Large intestine (tissue), 3 donors: ENCODE measurements around the gene PAQR4. TPM values are rescaled to one million over a fixed set of nuclear protein-coding genes. Genes with fewer than 3 reads are reported as not detected.

ENCODE experiments used
- DNase-seq, 2 donors: peaks; one replicate each; pipeline versions ENCODE4 v3.0.0 to v3.0.0-alpha.2; 2013
- H3K27ac ChIP-seq: one replicate; pipeline ENCODE4 v1.5.1; 2013; ENCODE audit warnings: low read length
- H3K27me3 ChIP-seq: 2 replicates; pipeline ENCODE4 v1.6.1; 2013; ENCODE audit warnings: low read length; ENCODE audit not compliant: control insufficient read depth, insufficient read depth
- H3K36me3 ChIP-seq: 2 replicates; pipeline ENCODE4 v1.6.1; 2013; ENCODE audit warnings: low read length; ENCODE audit not compliant: control insufficient read depth, insufficient read depth
- H3K4me1 ChIP-seq: one replicate; pipeline ENCODE4 v1.6.1; 2013; ENCODE audit warnings: low read length; ENCODE audit not compliant: control insufficient read depth, insufficient read depth
- H3K4me3 ChIP-seq: one replicate; pipeline ENCODE4 v1.5.1; 2013; ENCODE audit warnings: low read length
- H3K9me3 ChIP-seq: one replicate; pipeline ENCODE4 v1.6.1; 2013; ENCODE audit warnings: mild to moderate bottlenecking, low read depth, low read length, moderate library complexity; ENCODE audit not compliant: control insufficient read depth
- WGBS: methylation state at CpG from one replicate; pipeline ENCODE4 v1.1.5; 2013; ENCODE audit warnings: low lambda C conversion rate; ENCODE audit not compliant: insufficient coverage; 5-methylcytosine and 5-hydroxymethylcytosine counted together
- polyA plus RNA-seq: library from polyadenylated mRNA; unstranded; fragments of 120-200 nt; gene quantifications from one replicate; pipeline ENCODE4 v1.2.1, GENCODE V29; 2013

Gene PAQR4
- polyA plus RNA-seq, 1 donor: 16.4 TPM

GRCh38 chr16:3013998-3014690 lies 45.0 kb downstream of the PAQR4 start:
- H3K27me3 ChIP-seq: peaks cover 40% of the 10 kb centered on the region
- DNase-seq: peak in 1 of 2 donors; percentile 29
- no CpG with 5 or more reads among the region's 12 CpGs for WGBS

GRCh38 chr16:3014971-3015370 lies 45.8 kb downstream of the PAQR4 start:
- Histone ChIP-seq H3K4me1 (peaks cover 67% of the 10 kb centered on the region), H3K9me3 (no peaks in the 10 kb centered on the region), H3K27me3 (peaks cover 38% of the 10 kb centered on the region), H3K36me3 (no peaks in the 10 kb centered on the region), H3K4me3 (no peak overlapping the region), H3K27ac (no peak overlapping the region)
- DNase-seq: no peak
- WGBS: no CpG with 5 or more reads among the region's 6 CpGs

More at GRCh38 chr16:3013998-3014690, 45.0 kb downstream of the PAQR4 start:
- Histone ChIP-seq H3K4me3 (no peak overlapping the region), H3K36me3 (no peaks in the 10 kb centered on the region), H3K9me3 (no peaks in the 10 kb centered on the region), H3K4me1 (peaks cover 67% of the 10 kb centered on the region), H3K27ac (no peak overlapping the region)

- Histone ChIP-seq H3K27me3 (peaks cover 38% of the 10 kb centered on the region), H3K27ac (no peak overlapping the region), H3K4me3 (no peak overlapping the region), H3K36me3 (no peaks in the 10 kb centered on the region), H3K9me3 (no peaks in the 10 kb centered on the region), H3K4me1 (peaks cover 57% of the 10 kb centered on the region)
- DNase-seq: no peak
- WGBS: no CpG with 5 or more reads among the region's 13 CpGs
Observed at GRCh38 chr16:3015865-3016521, 46.8 kb downstream of the PAQR4 start.

- Histone ChIP-seq H3K4me1 (peaks cover 59% of the 10 kb centered on the region), H3K9me3 (no peaks in the 10 kb centered on the region), H3K4me3 (peak overlapping the region; percentile 59), H3K27me3 (peaks cover 30% of the 10 kb centered on the region), H3K36me3 (no peaks in the 10 kb centered on the region), H3K27ac (peak overlapping the region; percentile 83)
- no CpG with 5 or more reads among the region's 20 CpGs for WGBS
- peak in 1 of 2 donors; percentile 51 for DNase-seq
Observed at GRCh38 chr16:3017344-3017743, 48.2 kb downstream of the PAQR4 start.

- peaks cover 24% of the 10 kb centered on the region for H3K27me3 ChIP-seq
- peak; percentile 63 to 74 for DNase-seq
Observed at GRCh38 chr16:3017794-3018506, 48.8 kb downstream of the PAQR4 start, which contains the start of gene CLDN6. Gene CLDN6 (minus strand): TSS chr16:3018183. CDS start chr16:3016021, 2,162 bp downstream.

GRCh38 chr16:3019594-3020246 lies 50.6 kb downstream of the PAQR4 start:
- Histone ChIP-seq H3K27me3 (peaks cover 15% of the 10 kb centered on the region), H3K4me3 (peak overlapping the region; percentile 64), H3K4me1 (peaks cover 49% of the 10 kb centered on the region), H3K9me3 (no peaks in the 10 kb centered on the region), H3K36me3 (peaks cover 2% of the 10 kb centered on the region), H3K27ac (no peak overlapping the region)
- no peak for DNase-seq
- 60% methylated on average over 1 of the region's 40 CpGs for WGBS

More at GRCh38 chr16:3017794-3018506, 48.8 kb downstream of the PAQR4 start, which contains the start of gene CLDN6:
- H3K4me1 ChIP-seq: peaks cover 60% of the 10 kb centered on the region
- no CpG with 5 or more reads among the region's 52 CpGs for whole genome bisulfite sequencing
- peak within 1 kb of the TSS; percentile 59 for H3K4me3 ChIP-seq
- H3K9me3 ChIP-seq: no peaks in the 10 kb centered on the region
- peak within 1 kb of the TSS; percentile 83 for H3K27ac ChIP-seq
- H3K36me3 ChIP-seq: peaks cover 2% of the 10 kb centered on the region

GRCh38 chr16:3020247-3020603 lies 51.1 kb downstream of the PAQR4 start, which contains the start of gene TNFRSF12A:
Gene TNFRSF12A (plus strand): TSS chr16:3020368. CDS start chr16:3020398, 30 bp downstream.
- Histone ChIP-seq H3K4me3 (peak within 1 kb of the TSS; percentile 64), H3K4me1 (peaks cover 50% of the 10 kb centered on the region), H3K36me3 (peaks cover 2% of the 10 kb centered on the region), H3K9me3 (no peaks in the 10 kb centered on the region), H3K27ac (peak within 1 kb of the TSS; percentile 97), H3K27me3 (peaks cover 15% of the 10 kb centered on the region)
- no CpG with 5 or more reads among the region's 49 CpGs for WGBS
- peak; percentile 81 to 88 for DNase-seq

- peaks cover 52% of the 10 kb centered on the region for H3K4me1 ChIP-seq
- peak; percentile 70 to 86 for DNase-seq
- H3K4me3 ChIP-seq: peak overlapping the region; percentile 64
- WGBS: no CpG with 5 or more reads among the region's 57 CpGs
- H3K27ac ChIP-seq: peak overlapping the region; percentile 97
- no peaks in the 10 kb centered on the region for H3K9me3 ChIP-seq
- peaks cover 15% of the 10 kb centered on the region for H3K27me3 ChIP-seq
- peaks cover 7% of the 10 kb centered on the region for H3K36me3 ChIP-seq
Observed at GRCh38 chr16:3020604-3021448, 51.7 kb downstream of the PAQR4 start.

- H3K27ac ChIP-seq: peak overlapping the region; percentile 97
- H3K4me1 ChIP-seq: peaks cover 52% of the 10 kb centered on the region
- no CpG with 5 or more reads among the region's 25 CpGs for WGBS
- peaks cover 15% of the 10 kb centered on the region for H3K27me3 ChIP-seq
- peak overlapping the region; percentile 64 for H3K4me3 ChIP-seq
- H3K36me3 ChIP-seq: peaks cover 15% of the 10 kb centered on the region
- peak; percentile 78 to 83 for DNase-seq
- H3K9me3 ChIP-seq: no peaks in the 10 kb centered on the region
Observed at GRCh38 chr16:3021449-3022207, 52.5 kb downstream of the PAQR4 start.
